ENCODE results near the gene NEURL1.

NEURL1 gene

DNA sequence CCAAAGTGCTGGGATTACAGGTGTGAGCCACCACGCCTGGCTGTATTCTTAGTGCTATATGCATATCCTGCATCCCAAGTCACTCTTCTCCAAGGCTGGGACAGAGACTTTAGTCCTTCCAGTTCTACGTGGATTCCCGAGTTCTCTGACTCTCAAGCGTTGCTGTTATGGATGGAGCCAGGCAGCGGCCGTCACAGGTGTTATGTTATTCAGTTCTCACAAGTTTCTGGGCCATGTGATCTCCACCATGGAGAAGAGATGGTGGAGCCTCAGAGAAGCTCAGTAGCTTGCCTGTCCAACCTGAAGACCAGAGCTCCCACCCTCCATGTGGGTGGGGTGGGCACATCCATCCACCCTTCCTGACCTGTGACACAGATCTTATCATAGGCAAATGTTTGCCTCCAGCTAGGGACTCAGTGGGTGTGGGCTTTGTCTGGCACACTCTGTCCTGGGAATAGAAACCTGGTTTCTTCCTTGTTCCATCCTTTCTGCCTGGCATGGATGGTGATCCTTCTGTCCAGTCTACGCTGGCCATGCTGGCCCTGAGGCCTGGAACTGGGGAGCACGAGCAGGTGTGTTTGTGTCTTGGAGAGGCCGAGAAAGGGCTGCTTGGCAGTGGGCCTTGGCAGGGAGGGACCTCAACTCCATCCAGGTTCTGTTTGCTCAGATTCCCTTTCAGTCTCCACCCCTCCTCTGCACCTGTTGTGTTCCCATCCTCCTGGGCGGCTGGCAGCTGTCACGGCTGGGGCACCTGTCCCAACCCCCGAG, 55.3 kb downstream of the NEURL1 start:
- no peak for DNase-seq

DNA sequence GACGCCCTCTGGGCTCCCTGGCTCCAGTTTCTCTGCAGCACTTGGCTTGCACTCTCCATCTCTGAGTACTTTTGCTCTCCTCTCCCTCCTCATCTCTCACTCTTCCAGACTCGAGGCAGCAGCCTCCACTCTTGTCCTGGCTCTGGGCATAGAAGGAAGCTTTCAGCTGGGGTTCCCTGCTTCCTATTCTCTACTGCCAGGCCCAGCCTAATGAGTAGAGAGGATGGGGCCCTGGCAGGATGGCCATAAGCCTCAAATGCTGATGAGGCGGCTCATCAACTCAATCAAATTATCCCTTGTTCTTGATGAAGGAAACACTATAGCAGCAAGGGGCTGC, 55.8 kb downstream of the NEURL1 start:
- no peak for DNase-seq

DNA sequence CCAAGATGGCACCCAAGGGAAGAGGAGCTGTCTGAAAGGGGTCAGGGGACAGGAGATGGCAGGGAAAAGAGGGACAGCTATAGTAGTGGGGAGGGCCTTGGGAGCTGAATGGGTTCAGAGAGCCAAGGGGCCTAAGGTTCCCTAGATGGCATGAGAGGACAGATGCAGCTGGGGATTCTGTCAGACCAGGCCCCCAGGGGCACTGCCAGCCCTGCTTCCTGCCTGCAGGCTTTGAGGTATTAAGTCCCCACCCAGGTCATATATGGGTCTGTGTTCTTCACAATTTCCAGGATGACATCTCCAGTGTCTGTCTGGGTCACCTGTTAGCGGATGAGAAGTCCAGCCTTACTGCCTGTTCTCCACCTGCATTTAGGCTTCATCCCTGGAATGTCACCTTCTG, 56.7 kb downstream of the NEURL1 start:
- DNase-seq: no peak

DNA sequence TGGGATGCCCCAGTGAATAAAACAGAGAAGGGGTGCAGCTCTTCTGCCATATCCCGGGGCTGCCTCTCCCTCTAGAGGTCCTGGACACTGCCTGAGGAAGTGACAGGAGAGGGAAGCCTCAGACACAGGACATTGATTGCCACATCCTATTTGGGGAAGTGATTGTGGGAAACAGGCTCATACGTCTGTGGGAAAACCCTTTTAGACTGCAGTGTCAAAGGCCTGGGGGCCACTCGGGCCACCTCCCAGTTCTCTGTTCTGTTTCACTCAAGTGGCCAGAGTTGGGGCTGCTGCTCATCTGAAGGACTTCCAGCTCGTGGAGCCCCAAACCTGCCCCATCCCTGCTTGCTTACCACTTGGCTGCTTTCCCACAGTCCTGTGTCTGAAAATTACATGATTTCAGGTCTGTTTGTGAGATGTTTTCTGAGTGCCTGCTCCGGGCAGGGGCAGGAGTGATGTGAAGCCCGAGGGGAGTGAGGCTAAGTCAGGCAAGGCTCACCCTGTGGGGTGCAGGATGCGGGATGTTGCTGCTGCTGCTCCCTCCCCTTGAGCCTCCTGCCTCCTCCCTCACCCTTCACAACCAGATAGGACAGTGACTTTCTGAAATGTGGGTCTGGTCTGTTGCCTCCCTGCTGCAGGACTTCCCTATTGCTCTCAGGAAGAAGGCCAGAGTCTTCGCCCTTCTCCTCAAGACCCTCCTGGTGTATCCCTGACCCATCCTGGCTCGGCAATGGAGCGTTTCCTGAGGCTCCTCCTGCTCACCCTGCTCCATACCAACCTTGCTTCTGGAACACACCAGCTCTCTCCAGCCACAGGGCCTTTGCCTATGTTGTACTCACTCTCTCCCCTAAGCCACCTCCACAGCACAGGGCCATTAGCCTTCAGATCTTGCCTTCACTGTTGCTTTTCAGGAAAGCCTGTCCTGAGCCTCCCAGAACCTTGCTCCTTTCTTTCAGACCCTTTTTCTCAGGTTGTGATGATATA, 58.4 kb downstream of the NEURL1 start:
- DNase-seq: no peak

DNA sequence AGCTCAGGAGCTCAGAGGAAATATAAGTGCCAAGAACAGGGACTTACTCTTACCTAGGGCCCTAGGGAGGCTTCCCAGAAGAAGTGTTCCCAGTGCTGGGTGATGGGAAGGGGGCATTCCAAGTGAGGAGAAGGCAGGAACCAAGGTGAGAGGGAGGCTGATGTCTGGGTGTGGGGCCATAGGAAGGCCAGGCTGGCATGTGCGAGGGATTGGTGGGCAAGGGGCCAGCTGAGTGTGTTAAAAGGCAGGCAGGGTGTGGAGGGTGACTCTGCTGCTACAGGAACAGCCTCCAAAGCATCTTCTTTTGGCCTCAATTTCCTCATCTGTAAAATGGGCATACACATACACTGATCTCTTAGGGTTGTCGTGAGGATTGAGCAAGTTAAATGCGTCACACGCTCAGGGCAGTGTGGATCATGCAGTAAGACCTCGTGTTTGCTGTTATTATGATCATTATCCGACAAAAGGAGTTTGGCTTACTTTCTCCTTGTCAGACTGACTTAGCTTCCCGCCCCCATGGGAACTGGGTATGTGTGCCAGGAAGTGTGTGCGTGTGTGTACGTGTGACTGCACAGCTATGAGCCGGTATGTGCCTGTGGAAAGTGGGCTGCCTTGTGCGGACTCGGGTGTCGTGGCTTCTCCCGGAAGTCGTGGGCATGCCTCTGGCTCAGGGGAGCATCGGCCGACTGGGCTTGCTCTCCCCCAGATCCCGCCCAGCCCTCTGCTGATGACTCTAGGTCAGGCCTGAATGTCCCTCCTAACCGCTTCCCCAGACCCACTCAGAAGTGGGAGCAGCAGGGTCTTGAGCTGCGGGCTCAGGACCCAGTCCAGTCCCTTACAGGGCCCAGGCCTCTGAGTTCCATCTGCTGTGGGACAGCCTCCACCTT, 59.6 kb downstream of the NEURL1 start:
- no peak for DNase-seq

DNA sequence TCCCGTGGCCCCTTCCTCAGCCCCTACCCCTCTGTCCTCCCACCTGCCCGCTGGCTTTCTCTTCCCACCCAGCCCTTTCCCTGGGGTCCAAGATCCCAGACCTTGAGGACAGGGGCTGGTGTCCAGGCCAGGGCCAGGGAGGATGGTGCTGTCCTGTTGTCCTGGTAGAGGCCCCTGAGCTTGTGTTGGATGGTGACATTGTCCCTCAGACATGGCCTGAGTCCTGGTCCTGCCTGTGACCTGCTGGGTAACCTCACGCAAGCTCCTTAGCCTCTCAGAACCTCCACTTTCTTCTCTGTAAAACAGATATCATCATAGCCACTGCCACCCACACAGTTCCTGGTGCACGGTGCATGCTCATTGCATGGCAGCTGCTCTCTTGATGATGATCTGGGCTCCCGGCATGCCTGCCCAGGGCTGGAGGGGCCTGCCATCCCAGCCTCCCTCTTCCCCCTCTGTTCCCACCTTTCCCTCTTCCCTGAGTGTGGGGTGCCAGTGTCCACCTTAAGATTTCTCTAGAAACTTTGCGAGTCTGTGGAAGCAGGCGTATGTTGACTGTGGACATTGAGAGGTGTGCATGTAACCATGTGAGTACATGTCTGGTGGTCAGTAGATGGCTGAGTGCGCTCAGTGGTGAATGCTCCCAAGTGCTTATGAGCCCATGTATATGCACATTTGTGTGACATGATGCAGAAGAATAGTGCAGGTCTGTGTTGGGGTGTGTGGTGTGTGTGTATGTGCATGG, 60.4 kb downstream of the NEURL1 start:
- no peak for DNase-seq

DNA sequence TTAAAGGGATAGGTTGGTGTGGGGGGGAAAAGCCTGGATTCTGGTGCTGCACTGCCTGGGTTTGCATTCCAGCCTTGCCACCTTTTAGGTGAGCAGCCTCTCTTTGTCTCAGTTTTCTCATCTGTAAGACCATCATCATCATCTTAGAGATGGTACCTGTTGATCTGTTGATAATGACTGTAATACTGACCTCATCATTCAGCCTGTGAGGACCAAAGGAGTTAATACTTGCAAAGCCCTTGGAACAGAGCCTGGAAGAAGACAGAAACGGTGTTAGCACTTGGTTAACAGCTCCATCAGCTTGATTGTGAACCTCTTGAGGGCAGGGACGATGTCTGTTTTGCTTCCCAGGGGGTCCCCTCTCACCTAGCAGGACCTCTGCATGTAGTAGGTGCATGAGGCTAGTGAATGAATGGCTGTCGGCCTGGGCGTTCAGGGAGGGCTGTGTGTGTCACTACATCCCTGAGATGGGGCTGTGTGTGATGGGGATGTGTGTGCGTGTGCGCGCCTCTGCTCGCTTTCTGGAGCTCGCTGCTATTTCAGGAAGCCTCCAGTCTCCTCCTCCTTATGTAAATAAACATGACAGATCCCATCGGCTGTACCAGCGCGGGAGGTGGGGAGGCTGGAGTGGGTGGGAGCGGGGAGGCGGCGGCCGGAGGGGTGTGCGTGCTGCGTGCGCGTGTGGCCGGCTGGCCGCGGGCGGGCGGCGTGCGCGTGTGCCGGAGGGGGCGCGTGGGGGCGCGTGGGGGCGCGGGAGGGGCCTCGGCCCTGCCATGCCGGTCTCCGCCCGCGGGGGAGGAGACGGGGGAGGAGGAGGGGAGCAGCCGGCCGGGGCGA, 61.2 kb downstream of the NEURL1 start:
- DNase-seq: no peak

DNA sequence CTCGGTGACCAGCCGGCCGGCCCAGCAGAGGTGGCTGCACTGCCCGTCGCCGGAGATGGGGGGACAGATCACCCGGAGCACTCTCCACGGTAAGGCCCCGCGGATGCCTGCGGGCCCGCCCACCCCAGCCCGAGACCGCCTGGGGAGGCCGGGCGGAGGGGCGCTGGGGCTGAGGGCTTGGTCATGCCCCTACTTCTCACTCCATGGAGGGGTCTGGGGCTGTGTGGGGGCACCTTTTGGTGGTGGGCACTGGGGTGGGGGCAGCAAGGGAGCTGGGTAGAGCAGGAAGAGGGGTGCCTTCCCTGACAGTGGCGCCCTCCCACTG, 61.8 kb downstream of the NEURL1 start:
- no peak for DNase-seq

DNA sequence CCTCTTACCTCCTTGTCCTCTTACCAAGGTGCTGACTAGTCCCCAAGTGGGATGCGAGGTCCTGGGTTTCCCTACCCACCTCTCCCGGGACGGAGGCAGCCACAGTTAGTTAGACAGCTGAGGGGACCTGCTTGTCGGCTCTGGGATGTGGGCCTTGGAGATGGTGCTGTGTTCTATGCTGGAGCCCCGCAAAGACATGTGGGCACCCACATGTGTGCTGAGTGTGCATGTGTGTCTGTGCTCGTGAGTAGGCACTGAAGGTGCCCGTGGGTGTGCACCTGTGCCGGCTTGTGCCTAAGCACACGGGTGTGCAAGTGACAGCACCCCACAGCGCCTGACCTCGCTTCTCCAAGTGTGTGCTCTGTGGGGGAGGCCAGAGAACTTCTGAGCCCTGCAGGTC, 62.2 kb downstream of the NEURL1 start:
- no peak for DNase-seq

DNA sequence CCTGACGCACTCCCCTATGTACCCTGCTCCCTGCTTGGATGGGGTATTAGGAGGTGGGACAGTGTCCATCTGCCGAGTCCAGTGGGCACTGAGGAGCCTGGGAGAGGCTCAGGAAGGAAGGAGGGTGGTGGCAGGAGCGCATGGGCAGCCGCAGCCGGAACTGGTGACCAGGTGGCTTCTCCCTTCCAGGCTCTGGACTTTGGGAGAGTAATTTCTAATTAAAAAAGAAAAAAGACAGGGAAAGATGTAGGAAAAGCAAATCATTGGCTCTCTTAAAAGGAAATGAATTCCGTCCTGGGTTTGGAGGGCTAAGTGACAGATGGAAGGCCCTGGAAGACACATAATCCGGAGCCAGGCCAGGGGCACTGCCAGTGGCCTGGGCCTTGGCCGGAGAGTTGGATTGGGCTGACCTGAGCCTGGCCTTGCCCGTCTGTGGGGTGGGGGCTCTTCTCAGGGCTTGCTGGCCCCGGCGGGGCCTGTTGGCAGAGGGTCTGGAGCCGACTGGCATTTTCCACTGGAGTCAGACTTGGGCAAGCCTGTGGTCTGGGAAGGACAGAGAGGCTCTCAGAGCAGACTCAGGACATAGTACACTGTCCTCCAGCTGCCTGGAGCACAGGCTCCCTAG, 63.0 kb downstream of the NEURL1 start:
- DNase-seq: no peak

DNA sequence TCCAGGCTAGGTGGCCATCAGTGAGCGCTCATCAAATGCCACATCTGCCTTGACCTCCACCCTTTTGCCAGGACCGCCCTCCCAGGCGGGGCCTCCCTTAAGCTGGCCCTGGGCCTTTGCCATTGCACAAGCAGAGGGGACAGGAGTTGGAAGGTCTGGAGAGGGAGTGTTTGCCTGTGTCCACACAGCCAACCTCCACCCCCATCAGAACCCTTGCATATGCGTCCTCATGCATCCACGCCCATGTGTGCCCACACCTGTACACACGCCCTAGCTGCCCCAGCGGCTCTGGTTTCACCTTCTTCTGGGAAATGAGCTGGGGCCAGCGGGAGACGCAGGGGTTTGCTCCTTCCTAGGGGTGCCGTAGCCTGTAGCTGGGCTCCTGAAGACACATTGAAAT, 64.0 kb downstream of the NEURL1 start:
- no peak for DNase-seq

DNA sequence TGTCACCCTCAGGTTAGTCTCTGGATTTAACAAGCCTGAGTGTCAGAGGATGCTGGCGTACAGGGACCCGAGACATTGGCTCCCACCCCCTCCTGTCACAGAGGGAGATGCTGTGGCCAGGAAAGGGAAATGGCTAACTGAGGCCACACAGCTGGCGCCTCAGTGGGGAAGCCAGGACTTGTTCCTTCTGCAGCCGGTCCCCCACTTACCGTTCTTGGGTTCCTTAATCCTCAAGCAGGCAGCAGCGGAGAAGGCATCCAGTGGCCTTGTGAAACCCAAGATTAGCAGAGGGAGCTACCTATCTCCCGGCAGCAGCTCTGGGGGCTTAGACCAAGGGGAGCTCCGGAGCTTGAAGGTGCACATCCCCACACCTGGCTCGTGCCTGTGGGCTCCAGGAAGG, 65.4 kb downstream of the NEURL1 start:
- no peak for DNase-seq

DNA sequence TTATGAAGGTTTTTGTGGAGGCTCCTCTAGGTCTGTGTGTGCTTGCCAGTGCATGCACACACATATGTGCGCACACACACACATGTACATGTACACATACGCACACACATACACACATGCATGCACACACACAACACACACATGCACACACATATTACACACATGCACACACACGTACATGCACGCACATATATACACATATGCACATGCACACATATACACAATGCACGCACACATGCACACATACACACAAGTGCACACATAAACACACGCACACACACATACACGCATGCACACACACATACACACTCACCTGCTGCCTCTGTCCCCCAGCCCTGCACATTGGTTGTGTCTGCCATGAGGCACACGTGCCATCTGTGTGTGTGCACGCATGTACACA, 66.3 kb downstream of the NEURL1 start:
- no peak for DNase-seq

DNA sequence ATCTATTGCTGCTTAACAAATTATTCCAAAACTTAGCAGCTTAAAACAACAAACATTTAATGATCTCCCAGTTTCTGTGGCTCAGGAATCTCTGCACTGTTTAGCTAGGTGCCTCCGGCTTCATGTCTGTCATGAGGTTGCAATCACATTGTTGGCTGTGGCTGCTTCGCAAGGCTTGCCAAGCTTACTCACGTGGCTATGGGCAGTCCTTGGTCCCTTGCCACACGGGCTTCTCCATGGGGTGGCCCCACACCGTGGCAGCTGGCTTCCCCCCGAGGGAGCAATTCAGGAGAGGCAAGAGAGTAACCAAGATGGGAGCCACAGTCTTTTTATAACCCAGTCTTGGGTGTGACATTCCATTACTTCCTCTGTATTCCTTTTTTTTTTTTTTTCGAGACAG, 67.4 kb downstream of the NEURL1 start:
- no peak for DNase-seq

DNA sequence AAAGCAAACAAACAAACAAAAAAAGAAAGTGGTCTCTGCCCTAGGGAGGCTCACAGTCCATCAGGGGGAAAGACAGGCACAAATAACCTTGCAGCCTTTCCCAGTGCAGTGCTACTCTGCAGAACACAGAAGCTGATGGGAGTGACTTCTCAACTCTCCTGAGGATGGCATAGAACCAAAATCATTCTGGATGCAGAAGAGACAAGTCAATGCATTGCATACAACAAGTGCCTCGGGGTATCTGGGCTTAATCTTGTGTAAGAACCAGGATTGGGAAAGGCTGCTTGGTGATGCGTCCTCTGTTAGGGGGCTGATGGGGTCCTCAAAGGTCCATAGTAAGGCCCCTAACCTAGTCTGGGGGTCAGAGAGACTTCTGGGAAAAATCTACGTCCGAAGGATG, 68.9 kb downstream of the NEURL1 start:
- no peak for DNase-seq

DNA sequence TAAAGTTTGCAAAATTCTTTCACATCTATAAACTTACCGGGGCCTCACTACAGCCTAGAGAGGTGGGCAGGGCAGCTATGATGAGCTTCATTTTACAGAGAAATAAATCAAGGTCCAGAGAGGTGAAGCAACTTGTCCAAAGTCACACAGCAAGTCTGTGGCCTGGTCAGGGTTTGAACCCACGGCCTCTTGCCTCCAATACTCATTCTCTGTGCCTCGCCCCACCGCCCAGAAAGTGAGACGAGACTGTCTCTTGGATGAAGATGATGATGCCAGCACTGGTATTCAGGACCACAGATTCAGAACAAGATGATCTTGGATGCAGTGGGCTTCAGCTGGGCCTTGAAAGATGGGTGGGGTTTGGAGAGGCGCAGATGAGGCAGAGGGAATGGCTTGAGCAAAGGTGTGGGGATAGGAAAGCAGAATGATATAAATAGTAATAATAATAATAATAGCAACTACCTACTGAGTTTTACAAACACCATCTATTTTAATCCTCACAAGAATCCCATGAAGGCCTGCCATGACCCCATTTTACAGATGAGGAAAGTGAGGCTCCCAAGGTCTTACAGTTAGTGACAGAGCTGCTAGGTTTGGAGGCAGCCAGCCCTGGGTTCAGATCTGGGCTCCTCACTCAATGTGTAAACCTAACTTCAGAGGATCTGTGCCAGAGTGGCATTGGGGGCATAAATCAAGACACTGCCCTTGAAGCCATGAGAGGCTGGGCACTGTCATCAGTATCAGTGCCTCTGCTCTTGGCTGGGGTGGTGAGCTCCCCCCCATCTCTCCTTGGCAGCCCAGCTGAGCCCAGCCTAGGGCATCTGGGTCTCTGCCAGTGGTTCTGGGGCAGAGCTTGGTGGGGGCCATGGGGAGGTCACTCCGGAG, 70.0 kb downstream of the NEURL1 start:
- DNase-seq: no peak

DNA sequence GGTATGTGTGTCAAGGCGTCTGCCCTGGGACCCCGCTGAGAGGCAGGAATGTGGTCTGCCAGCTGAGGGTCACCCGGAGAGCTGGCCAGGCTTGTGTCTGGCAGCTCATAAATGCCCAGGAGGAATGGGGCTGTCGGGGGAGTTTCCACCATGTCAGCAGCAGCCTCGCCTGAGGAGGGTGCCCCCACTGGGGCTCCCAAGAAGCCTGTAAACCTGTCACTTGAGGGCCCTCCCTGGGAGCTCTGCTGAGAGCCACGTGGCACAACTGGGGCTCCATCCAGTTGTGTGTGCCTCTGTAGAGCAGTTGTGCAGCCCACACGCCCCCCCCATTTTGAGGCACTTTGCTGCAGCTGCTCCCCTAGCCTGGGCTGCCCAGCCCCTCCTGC, 70.6 kb downstream of the NEURL1 start:
- DNase-seq: no peak

DNA sequence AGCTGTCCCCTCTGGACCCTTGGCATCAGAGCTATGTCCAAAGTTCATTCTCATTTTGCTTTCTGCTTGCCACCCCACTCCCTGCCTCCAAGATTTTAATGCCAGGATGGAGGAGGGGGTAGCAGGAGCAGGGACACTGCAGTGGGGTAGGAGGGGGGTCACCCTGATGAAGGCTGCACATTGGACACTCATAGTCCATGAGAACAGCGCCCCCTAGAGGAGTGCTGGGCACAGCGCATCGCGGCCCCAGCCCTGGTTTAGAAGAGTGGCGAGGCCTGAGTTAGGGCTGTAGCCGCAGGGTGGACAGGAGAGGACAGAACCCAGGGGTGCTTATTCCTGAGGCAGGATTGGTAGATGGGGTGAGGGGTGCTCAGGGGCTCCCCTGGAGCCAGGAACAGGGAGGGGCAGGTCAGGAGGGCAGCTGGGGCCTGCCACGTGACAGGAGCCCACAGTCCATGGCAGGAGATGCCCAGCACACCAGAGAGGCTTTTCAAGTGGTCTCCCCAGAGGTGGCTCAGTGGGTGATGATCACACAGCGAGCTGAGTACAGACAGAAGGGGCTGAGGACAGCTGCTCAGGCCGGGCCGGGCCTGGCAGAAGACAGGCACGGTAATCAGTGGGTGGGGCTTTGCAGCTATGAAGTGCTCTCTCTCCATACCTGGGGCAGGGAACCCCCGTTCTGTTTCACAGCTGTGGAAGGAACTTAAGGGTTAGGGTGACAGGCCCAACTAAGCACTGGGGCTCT, 71.4 kb downstream of the NEURL1 start:
- DNase-seq: no peak

DNA sequence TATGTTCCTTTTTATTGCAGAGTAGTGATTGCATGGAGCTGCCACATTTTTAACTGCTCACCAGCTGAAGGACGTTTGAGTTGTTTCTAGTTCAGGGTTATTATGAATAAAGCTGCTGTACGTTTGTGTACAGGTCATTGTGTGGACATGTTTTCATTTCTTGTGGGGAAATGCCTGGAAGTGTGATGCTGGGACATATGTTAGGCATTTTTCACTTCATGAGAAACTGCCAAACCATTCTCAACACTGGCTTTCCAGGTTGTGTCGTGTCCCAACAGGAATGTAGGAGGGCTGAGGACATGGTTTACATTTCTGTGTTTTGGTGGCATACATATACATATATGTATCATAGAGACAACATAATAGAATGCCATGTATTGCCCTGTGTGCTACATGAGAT, 73.0 kb downstream of the NEURL1 start:
- no peak for DNase-seq

DNA sequence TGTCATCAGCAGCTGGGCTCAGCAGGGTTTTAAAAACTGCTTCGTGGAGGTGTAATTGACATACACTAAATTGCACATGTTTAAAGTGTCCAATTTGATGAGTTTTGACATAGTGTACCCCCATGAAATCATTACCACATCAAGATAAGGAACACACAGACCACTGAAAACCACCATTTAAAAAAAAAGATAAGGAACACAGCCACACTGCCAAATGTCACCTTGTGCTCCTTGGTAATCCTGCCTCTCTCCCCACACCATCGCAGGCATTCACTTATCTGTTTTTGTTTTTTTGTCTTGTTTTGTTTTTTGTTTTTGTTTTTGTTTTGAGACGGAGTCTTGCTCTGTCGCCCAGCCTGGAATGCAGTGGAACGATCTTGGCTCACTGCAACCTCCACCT, 75.0 kb downstream of the NEURL1 start:
- DNase-seq: no peak
